T-helper 1 cell treated with Interleukin-12 subunit alpha and Interleukin-12 subunit beta and Interleukin-4 antibody, amounts not matched to agents 30 ng/mL and 1 ng/mL, for 36 hours (primary cell): ENCODE results near the gene DOCK10. TPM values are rescaled to one million over a fixed set of nuclear protein-coding genes. Genes with fewer than 3 reads are reported as not detected.

ENCODE experiments used
- intact Hi-C: fragments of 100-400 bp; cut with micrococcal nuclease; formaldehyde crosslinking; loops from one replicate; pipeline ENCODE4 v1.15.1; 2024
- total RNA-seq: library from RNA; stranded (reverse); gene quantifications from 2 replicates; pipeline ENCODE4 v1.2.3, GENCODE V29; 2022

The DOCK10 gene
- total RNA-seq, 1 donor from 2014 or later, result 301 TPM

- intact Hi-C loops, result no loop called here
These were observed 90.4 kb downstream of the DOCK10 start for GRCh38 chr2:224951723-224952481.

GRCh38 chr2:224948859-224949258 is 93.4 kb downstream of the DOCK10 start:
- intact Hi-C loops, result loop anchor here (5.0 to 10.0 kb wide), 3 partner anchors 362 to 1476 kb away; partner anchors contain the start of gene CUL3

DNA sequence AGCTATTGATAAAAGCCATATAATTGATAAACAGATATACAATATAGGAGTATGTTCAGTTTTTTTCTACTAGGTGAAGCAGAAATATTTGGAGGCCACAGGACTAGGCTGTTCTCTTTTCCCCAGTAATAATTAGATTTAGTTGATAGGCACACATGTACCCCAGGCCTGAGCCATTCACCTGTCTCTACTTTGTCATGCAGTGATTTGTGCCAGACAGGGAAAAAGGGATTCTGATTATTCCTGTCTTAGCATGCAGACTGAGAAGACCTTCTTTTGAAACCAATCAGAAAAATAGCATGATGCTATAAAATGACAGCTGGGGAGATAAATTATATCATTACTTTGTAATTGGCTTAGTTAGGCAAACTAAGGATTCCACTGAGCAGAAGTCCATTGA is 94.3 kb downstream of the DOCK10 start:
- intact Hi-C loops, result loop anchor here (5.0 to 10.0 kb wide), 3 partner anchors 361 to 1477 kb away; partner anchors contain the start of gene CUL3

DNA sequence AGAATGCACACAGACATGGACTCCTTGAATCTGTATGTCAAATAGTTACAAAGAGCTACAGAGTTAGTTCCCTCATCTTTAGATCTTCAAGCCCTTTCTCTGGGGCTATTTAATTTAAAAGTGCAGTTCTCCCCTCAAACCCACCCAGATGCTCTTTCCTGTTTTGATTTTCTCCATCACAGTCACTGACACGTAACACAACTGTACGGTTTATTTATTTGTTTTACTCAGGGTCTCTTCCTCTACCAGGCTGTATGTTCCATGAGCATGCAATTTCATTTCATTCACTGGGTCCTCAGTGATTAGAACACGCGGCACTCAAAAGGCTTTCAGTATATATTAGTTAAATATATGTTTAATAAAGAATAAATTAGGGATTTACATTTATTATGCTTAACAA is 94.7 kb downstream of the DOCK10 start:
- intact Hi-C loops, result loop anchor here (1.0 to 10.0 kb wide), 8 partner anchors 17 to 1477 kb away; partner anchors contain the start of gene CUL3

DNA sequence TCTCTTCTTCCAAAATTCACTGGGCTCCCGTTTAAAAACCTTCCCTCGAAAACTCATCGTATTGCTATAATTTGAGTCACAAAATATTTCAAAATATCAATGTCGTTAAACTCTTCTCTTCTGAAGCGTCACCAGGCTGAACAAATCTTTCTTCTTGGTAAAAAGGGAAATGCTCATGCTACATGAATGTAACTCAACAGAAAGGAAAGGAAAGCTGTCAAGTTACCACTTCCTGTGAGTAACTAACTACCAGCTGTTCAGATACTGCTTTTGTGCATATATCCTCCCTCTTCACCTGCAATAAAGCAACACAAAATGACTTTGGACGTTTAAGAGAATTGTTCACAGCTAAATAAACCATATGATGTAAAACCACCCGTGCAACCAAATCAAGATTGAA is 95.4 kb downstream of the DOCK10 start:
- intact Hi-C loops, result loop anchor here (1.0 to 10.0 kb wide), 8 partner anchors 17 to 1478 kb away; partner anchors contain the start of gene CUL3

- intact Hi-C loops, result loop anchor here (1.0 to 10.0 kb wide), 4 partner anchors 8 to 1480 kb away; partner anchors contain the start of gene CUL3
These were observed 97.3 kb downstream of the DOCK10 start for GRCh38 chr2:224944707-224945547.

DNA sequence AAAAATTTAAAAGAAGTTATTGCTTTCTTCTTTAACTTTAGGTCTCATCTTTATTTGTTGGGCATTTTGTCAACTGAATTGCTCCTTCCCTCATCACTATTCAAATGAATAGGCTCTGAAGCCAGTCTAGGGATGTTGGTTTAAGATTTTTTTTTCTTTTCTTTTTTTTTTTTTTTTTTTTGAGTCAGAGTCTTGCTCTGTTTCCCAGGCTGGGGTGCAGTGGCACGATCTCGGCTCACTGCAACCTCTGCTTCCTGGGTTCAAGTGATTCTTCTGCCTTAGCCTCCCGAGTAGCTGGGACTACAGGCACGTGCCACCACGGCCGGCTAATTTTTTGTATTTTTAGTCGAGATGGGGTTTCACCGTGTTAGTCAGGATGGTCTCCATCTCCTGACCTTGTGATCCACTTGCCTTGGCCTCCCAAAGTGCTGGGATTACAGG is 98.6 kb downstream of the DOCK10 start:
- intact Hi-C loops, result loop anchor here (1.0 to 10.0 kb wide), 5 partner anchors 12 to 1481 kb away; no protein-coding TSS in a partner anchor

DNA sequence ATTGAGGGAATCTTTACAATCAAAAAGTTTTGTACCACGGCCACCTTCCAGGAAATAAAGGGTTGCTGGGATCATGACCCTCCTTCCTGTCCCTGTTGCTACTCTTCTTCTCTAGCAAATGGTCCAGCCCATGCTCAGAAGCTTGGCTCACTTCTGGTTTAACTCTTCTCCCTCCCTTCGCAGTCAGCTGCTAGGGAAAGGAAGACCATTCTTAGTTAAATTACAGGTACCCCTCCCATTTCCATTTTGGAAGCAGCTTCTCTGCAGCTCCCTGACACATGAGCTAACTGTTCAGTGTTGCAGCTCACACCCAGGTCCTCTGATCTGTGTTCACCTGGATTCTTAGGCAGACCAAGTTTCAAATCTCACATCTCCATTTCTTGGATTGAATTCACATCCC is 100.3 kb downstream of the DOCK10 start:
- intact Hi-C loops, result loop anchor here (10.0 kb wide), 2 partner anchors 523 to 1483 kb away; no protein-coding TSS in a partner anchor

DNA sequence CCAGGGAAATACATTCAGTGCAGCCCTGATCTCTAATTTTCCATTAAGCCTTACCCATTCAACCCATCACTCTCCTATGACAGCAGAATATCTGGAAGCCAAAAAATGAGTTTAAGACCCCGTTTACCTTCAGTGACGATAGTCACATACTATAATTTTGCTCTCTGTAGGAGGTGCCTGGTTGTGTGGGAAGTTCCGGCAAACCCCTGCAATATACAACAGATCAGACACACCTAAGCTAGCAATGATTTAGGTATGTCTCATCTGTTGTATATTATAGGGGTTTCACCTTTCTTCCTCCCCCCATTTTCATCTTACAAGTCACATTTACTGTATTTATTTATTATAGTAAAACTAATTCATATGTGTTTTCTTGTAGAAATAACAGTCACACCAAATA is 101.7 kb downstream of the DOCK10 start:
- intact Hi-C loops, result loop anchor here (10.0 kb wide), 2 partner anchors 524 to 1484 kb away; no protein-coding TSS in a partner anchor

- intact Hi-C loops, result loop anchor here (1.0 to 2.0 kb wide), 2 partner anchors 8 to 18 kb away; no protein-coding TSS in a partner anchor
These were observed 103.6 kb downstream of the DOCK10 start for GRCh38 chr2:224938651-224939182.

GRCh38 chr2:224937887-224938286 is 104.4 kb downstream of the DOCK10 start:
- intact Hi-C loops, result loop anchor here (1.0 to 2.0 kb wide), 2 partner anchors 8 to 19 kb away; no protein-coding TSS in a partner anchor

- intact Hi-C loops, result no loop called here
These were observed 107.6 kb downstream of the DOCK10 start for GRCh38 chr2:224934526-224935188.

DNA sequence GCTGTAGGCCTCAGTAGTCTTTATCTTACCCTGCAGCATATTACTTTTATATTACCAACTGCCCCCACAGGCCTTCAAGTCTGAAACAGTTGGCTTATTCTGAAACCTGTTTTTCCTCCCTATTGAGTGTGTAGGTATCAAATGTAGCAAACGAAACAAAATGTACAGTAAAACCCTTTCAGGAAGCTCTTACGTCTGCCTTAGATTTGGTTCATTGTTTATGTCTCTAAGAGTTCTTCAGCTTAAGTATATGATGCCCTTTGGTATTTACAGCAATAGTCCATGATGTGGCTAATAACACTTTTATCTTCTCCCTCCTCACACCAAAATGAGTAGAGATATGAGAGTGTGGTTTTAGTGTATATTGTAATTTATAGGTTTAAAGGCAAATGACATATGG is 108.8 kb downstream of the DOCK10 start:
- intact Hi-C loops, result no loop called here

DNA sequence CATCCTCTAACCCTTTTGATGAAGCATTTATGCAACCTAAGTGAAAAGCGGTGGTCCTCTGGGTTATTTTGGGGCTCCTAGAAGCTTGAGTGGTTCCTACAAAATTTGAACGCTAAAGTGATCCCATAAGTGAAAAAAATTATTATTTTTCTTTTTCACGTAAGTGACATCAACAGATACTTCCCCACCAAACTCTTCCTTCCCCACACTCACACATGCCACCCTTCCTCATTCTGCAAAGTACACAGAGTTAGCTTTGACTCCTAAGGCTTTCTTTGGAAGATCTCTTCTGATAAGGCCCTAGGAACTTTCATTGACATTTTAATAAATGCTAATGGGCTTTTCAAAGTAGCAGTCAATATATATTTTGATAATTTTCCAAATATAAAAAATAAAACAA is 109.7 kb downstream of the DOCK10 start:
- intact Hi-C loops, result no loop called here

DNA sequence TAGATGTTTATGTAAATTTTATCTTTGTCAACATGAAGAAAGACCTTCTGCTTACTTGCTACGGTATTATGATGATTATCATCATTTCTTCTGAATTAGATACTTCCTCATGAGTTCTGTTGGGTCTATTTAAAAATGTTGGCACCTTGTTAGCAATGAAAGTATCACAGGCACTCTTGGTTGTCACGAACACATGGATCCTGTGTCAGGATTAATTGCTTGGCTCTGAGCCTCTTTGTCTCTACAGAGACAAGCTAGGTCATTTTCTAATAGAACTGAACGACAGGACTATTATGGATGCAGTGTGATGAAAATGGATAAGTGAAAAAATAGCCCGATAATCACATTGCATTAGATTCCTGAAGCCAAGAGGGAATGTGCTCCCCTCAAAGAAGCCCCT is 110.3 kb downstream of the DOCK10 start:
- intact Hi-C loops, result loop anchor here (1.0 kb wide), 2 partner anchors 11 to 70 kb away; no protein-coding TSS in a partner anchor

DNA sequence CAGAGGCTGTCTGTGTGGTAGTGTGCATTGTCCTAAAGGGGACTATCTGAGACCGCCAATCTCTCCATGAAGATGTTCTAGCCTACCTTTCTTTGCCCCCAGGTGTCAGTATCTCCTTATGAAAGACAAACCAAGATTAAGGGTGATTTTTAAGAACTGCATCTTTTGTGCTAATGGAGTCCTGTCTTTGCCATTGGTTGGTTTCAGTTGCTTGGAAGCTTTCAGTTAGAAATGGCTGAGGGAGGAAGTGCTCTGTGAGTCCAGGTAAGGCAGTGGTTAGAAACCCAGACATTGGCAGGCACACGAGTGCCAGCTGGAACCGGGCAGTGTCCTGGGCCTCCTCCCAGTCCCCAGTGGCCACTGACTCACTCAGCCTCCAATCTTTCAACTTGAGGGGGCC is 111.3 kb downstream of the DOCK10 start:
- intact Hi-C loops, result loop anchor here (1.0 kb wide), 4 partner anchors 7 to 71 kb away; no protein-coding TSS in a partner anchor

DNA sequence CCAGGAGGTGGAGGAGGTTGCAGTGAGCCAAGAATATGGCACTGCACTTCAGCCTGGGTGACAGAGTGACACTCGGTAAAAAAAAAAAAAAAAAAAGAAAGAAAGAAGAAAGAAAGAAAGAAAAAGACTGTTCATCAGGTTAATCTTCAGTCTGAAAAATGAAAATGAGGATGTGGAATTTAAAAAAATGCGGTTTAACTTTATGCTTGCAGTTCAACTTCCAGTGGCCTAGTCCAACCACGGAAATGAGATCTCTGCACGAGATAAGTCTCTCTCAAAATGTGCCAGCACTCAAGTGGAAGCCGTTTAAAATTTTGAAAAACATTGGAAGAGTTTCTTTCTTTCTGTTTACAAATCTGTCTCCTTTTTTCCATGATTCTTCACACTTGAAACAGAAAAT is 112.1 kb downstream of the DOCK10 start:
- intact Hi-C loops, result loop anchor here (1.0 kb wide), 2 partner anchors 8 to 17 kb away; no protein-coding TSS in a partner anchor

GRCh38 chr2:224929512-224929911 is 112.8 kb downstream of the DOCK10 start:
- intact Hi-C loops, result loop anchor here (5.0 to 10.0 kb wide), 7 partner anchors 342 to 1908 kb away; partner anchors contain the start of genes CUL3, IRS1, MRPL44 and RHBDD1

GRCh38 chr2:224927646-224928173 is 114.6 kb downstream of the DOCK10 start:
- intact Hi-C loops, result loop anchor here (1.0 to 10.0 kb wide), 10 partner anchors 8 to 1910 kb away; partner anchors contain the start of genes CUL3, IRS1, MRPL44 and RHBDD1

- intact Hi-C loops, result loop anchor here (5.0 to 10.0 kb wide), 7 partner anchors 340 to 1910 kb away; partner anchors contain the start of genes CUL3, IRS1, MRPL44 and RHBDD1
These were observed 115.3 kb downstream of the DOCK10 start for GRCh38 chr2:224927011-224927410.
